Measurements from ENCODE around the gene DDIT4L. TPM values are rescaled to one million over a fixed set of nuclear protein-coding genes. Genes with fewer than 3 reads are reported as not detected.

Gene DDIT4L
- polyA plus RNA-seq (2013, experiment 1 of 2): 1.00 TPM
- polyA plus RNA-seq (2013, experiment 2 of 2): 1.2 TPM

- H4K5ac ChIP-seq (ENCODE audit: low read length): no peak within 1 kb of the TSS
- DNase-seq: peak; percentile 69
- H3K79me1 ChIP-seq (ENCODE audit: low read length): no peaks in the 10 kb centered on the region
- WGBS (ENCODE audit: extremely low coverage, insufficient coverage, low lambda C conversion rate): no CpG with 5 or more reads among the region's 51 CpGs
- H3K4me3 ChIP-seq (ENCODE audit: low read length): peak within 1 kb of the TSS; percentile 45
- H3K27me3 ChIP-seq (ENCODE audit: insufficient read depth, low read length, poor library complexity): no peaks in the 10 kb centered on the region
- H3K4me2 ChIP-seq (ENCODE audit: low read length): peak within 1 kb of the TSS; percentile 96
- H3K27ac ChIP-seq (ENCODE audit: low read depth, low read length): no peak within 1 kb of the TSS
- H2AK5ac ChIP-seq (ENCODE audit: low read length): no peak within 1 kb of the TSS
- H2BK5ac ChIP-seq (ENCODE audit: low read length): no peak within 1 kb of the TSS
- H3K4me1 ChIP-seq (ENCODE audit: control insufficient read depth, low read depth, low read length): peaks cover 2% of the 10 kb centered on the region
- H3K18ac ChIP-seq (ENCODE audit: low read length): no peak within 1 kb of the TSS
- no peak within 1 kb of the TSS for H4K8ac ChIP-seq (ENCODE audit: low read depth, low read length)
- H3K79me2 ChIP-seq (ENCODE audit: control insufficient read depth, insufficient read depth, low read length): no peaks in the 10 kb centered on the region
- no peak within 1 kb of the TSS for H2BK120ac ChIP-seq (ENCODE audit: low read depth, low read length)
- no peak within 1 kb of the TSS for H3K23ac ChIP-seq (ENCODE audit: low read length)
- H3K56ac ChIP-seq (ENCODE audit: low read length): peak within 1 kb of the TSS; percentile 66
- peak within 1 kb of the TSS; percentile 32 for H3K9ac ChIP-seq (ENCODE audit: low read length)
- H3K4ac ChIP-seq (ENCODE audit: low read depth, low read length): no peak within 1 kb of the TSS
- H3K36me3 ChIP-seq (ENCODE audit: control insufficient read depth, insufficient read depth, low read length): no peaks in the 10 kb centered on the region
- no peak within 1 kb of the TSS for H2BK15ac ChIP-seq (replicated peaks; ENCODE audit: low read depth)
Observed at GRCh38 chr4:100189820-100190642, at the start of gene DDIT4L. Gene DDIT4L, minus strand, starts transcription at chr4:100190468. Its CDS starts 485 bp downstream, at chr4:100189983.

GRCh38 chr4:100240008-100240407 lies 49.7 kb upstream of the DDIT4L start:
- no CpG with 5 or more reads among the region's 2 CpGs for WGBS (ENCODE audit: extremely low coverage, insufficient coverage, low lambda C conversion rate)
- no peak overlapping the region for H4K8ac ChIP-seq (ENCODE audit: low read depth, low read length)
- no peak overlapping the region for H2BK5ac ChIP-seq (ENCODE audit: low read length)
- no peak overlapping the region for H3K9ac ChIP-seq (ENCODE audit: low read length)
- H3K4me2 ChIP-seq (ENCODE audit: low read length): no peak overlapping the region
- no peak overlapping the region for H2BK120ac ChIP-seq (ENCODE audit: low read depth, low read length)
- no peak overlapping the region for H3K4ac ChIP-seq (ENCODE audit: low read depth, low read length)
- no peaks in the 10 kb centered on the region for H3K36me3 ChIP-seq (ENCODE audit: control insufficient read depth, insufficient read depth, low read length)
- H3K27me3 ChIP-seq (ENCODE audit: insufficient read depth, low read length, poor library complexity): no peaks in the 10 kb centered on the region
- H3K56ac ChIP-seq (ENCODE audit: low read length): no peak overlapping the region
- H3K79me2 ChIP-seq (ENCODE audit: control insufficient read depth, insufficient read depth, low read length): no peaks in the 10 kb centered on the region
- H4K5ac ChIP-seq (ENCODE audit: low read length): no peak overlapping the region
- no peak overlapping the region for H3K23ac ChIP-seq (ENCODE audit: low read length)
- H3K4me3 ChIP-seq (ENCODE audit: low read length): no peak overlapping the region
- no peak overlapping the region for H2BK15ac ChIP-seq (replicated peaks; ENCODE audit: low read depth)
- H2AK5ac ChIP-seq (ENCODE audit: low read length): no peak overlapping the region
- H3K79me1 ChIP-seq (ENCODE audit: low read length): no peaks in the 10 kb centered on the region
- no peak overlapping the region for H3K27ac ChIP-seq (ENCODE audit: low read depth, low read length)
- H3K4me1 ChIP-seq (ENCODE audit: control insufficient read depth, low read depth, low read length): no peaks in the 10 kb centered on the region
- DNase-seq: no peak
- no peak overlapping the region for H3K18ac ChIP-seq (ENCODE audit: low read length)

- Histone ChIP-seq H3K56ac (ENCODE audit: low read length) (no peak overlapping the region), H4K8ac (ENCODE audit: low read depth, low read length) (no peak overlapping the region), H3K79me1 (ENCODE audit: low read length) (no peaks in the 10 kb centered on the region), H3K4me1 (ENCODE audit: control insufficient read depth, low read depth, low read length) (no peaks in the 10 kb centered on the region), H3K4me3 (ENCODE audit: low read length) (no peak overlapping the region), H2AK5ac (ENCODE audit: low read length) (no peak overlapping the region), H3K18ac (ENCODE audit: low read length) (no peak overlapping the region), H3K79me2 (ENCODE audit: control insufficient read depth, insufficient read depth, low read length) (no peaks in the 10 kb centered on the region), H2BK15ac (replicated peaks; ENCODE audit: low read depth) (no peak overlapping the region), H3K4ac (ENCODE audit: low read depth, low read length) (no peak overlapping the region), H3K4me2 (ENCODE audit: low read length) (no peak overlapping the region), H3K27ac (ENCODE audit: low read depth, low read length) (no peak overlapping the region), H3K23ac (ENCODE audit: low read length) (no peak overlapping the region), H3K27me3 (ENCODE audit: insufficient read depth, low read length, poor library complexity) (no peaks in the 10 kb centered on the region), H4K5ac (ENCODE audit: low read length) (no peak overlapping the region), H3K9ac (ENCODE audit: low read length) (no peak overlapping the region), H3K36me3 (ENCODE audit: control insufficient read depth, insufficient read depth, low read length) (no peaks in the 10 kb centered on the region), H2BK120ac (ENCODE audit: low read depth, low read length) (no peak overlapping the region), H2BK5ac (ENCODE audit: low read length) (no peak overlapping the region)
- peak; percentile 38 for DNase-seq
Observed at GRCh38 chr4:100224721-100225120, 34.5 kb upstream of the DDIT4L start.

GRCh38 chr4:100224160-100224559 lies 33.9 kb upstream of the DDIT4L start:
- no peak overlapping the region for H3K18ac ChIP-seq (ENCODE audit: low read length)
- H3K27me3 ChIP-seq (ENCODE audit: insufficient read depth, low read length, poor library complexity): no peaks in the 10 kb centered on the region
- H2BK120ac ChIP-seq (ENCODE audit: low read depth, low read length): no peak overlapping the region
- H3K4me1 ChIP-seq (ENCODE audit: control insufficient read depth, low read depth, low read length): no peaks in the 10 kb centered on the region
- no peaks in the 10 kb centered on the region for H3K36me3 ChIP-seq (ENCODE audit: control insufficient read depth, insufficient read depth, low read length)
- no peaks in the 10 kb centered on the region for H3K79me1 ChIP-seq (ENCODE audit: low read length)
- no peak overlapping the region for H3K4me3 ChIP-seq (ENCODE audit: low read length)
- H3K27ac ChIP-seq (ENCODE audit: low read depth, low read length): no peak overlapping the region
- H3K79me2 ChIP-seq (ENCODE audit: control insufficient read depth, insufficient read depth, low read length): no peaks in the 10 kb centered on the region
- H3K23ac ChIP-seq (ENCODE audit: low read length): no peak overlapping the region
- H4K5ac ChIP-seq (ENCODE audit: low read length): no peak overlapping the region
- H2BK5ac ChIP-seq (ENCODE audit: low read length): no peak overlapping the region
- H3K4me2 ChIP-seq (ENCODE audit: low read length): no peak overlapping the region
- no peak overlapping the region for H2AK5ac ChIP-seq (ENCODE audit: low read length)
- H4K8ac ChIP-seq (ENCODE audit: low read depth, low read length): no peak overlapping the region
- no peak overlapping the region for H3K9ac ChIP-seq (ENCODE audit: low read length)
- H3K4ac ChIP-seq (ENCODE audit: low read depth, low read length): no peak overlapping the region
- no peak for DNase-seq
- H3K56ac ChIP-seq (ENCODE audit: low read length): no peak overlapping the region
- no peak overlapping the region for H2BK15ac ChIP-seq (replicated peaks; ENCODE audit: low read depth)

GRCh38 chr4:100208964-100209363 lies 18.7 kb upstream of the DDIT4L start:
- no peak overlapping the region for H2AK5ac ChIP-seq (ENCODE audit: low read length)
- no peak for DNase-seq
- H2BK15ac ChIP-seq (replicated peaks; ENCODE audit: low read depth): no peak overlapping the region
- no peak overlapping the region for H3K4me3 ChIP-seq (ENCODE audit: low read length)
- no peak overlapping the region for H3K4ac ChIP-seq (ENCODE audit: low read depth, low read length)
- no peak overlapping the region for H3K18ac ChIP-seq (ENCODE audit: low read length)
- no peaks in the 10 kb centered on the region for H3K4me1 ChIP-seq (ENCODE audit: control insufficient read depth, low read depth, low read length)
- no peaks in the 10 kb centered on the region for H3K79me2 ChIP-seq (ENCODE audit: control insufficient read depth, insufficient read depth, low read length)
- no peak overlapping the region for H4K5ac ChIP-seq (ENCODE audit: low read length)
- no peak overlapping the region for H3K27ac ChIP-seq (ENCODE audit: low read depth, low read length)
- no peak overlapping the region for H3K9ac ChIP-seq (ENCODE audit: low read length)
- no peak overlapping the region for H2BK120ac ChIP-seq (ENCODE audit: low read depth, low read length)
- H3K56ac ChIP-seq (ENCODE audit: low read length): no peak overlapping the region
- WGBS (ENCODE audit: extremely low coverage, insufficient coverage, low lambda C conversion rate): no CpG with 5 or more reads among the region's 1 CpG
- no peaks in the 10 kb centered on the region for H3K27me3 ChIP-seq (ENCODE audit: insufficient read depth, low read length, poor library complexity)
- H3K79me1 ChIP-seq (ENCODE audit: low read length): no peaks in the 10 kb centered on the region
- no peak overlapping the region for H4K8ac ChIP-seq (ENCODE audit: low read depth, low read length)
- H2BK5ac ChIP-seq (ENCODE audit: low read length): no peak overlapping the region
- no peaks in the 10 kb centered on the region for H3K36me3 ChIP-seq (ENCODE audit: control insufficient read depth, insufficient read depth, low read length)
- H3K23ac ChIP-seq (ENCODE audit: low read length): no peak overlapping the region
- no peak overlapping the region for H3K4me2 ChIP-seq (ENCODE audit: low read length)

- H3K18ac ChIP-seq (ENCODE audit: low read length): no peak overlapping the region
- H3K23ac ChIP-seq (ENCODE audit: low read length): no peak overlapping the region
- no peak overlapping the region for H3K27ac ChIP-seq (ENCODE audit: low read depth, low read length)
- H2BK120ac ChIP-seq (ENCODE audit: low read depth, low read length): no peak overlapping the region
- no peak overlapping the region for H3K4me2 ChIP-seq (ENCODE audit: low read length)
- no peak overlapping the region for H3K4ac ChIP-seq (ENCODE audit: low read depth, low read length)
- no peaks in the 10 kb centered on the region for H3K36me3 ChIP-seq (ENCODE audit: control insufficient read depth, insufficient read depth, low read length)
- WGBS (ENCODE audit: extremely low coverage, insufficient coverage, low lambda C conversion rate): no CpG with 5 or more reads among the region's 3 CpGs
- no peak overlapping the region for H2AK5ac ChIP-seq (ENCODE audit: low read length)
- no peak overlapping the region for H2BK5ac ChIP-seq (ENCODE audit: low read length)
- H3K4me1 ChIP-seq (ENCODE audit: control insufficient read depth, low read depth, low read length): no peaks in the 10 kb centered on the region
- H3K56ac ChIP-seq (ENCODE audit: low read length): no peak overlapping the region
- DNase-seq: no peak
- H3K4me3 ChIP-seq (ENCODE audit: low read length): no peak overlapping the region
- no peaks in the 10 kb centered on the region for H3K79me1 ChIP-seq (ENCODE audit: low read length)
- no peak overlapping the region for H3K9ac ChIP-seq (ENCODE audit: low read length)
- H3K27me3 ChIP-seq (ENCODE audit: insufficient read depth, low read length, poor library complexity): no peaks in the 10 kb centered on the region
- no peak overlapping the region for H4K8ac ChIP-seq (ENCODE audit: low read depth, low read length)
- no peak overlapping the region for H4K5ac ChIP-seq (ENCODE audit: low read length)
- no peak overlapping the region for H2BK15ac ChIP-seq (replicated peaks; ENCODE audit: low read depth)
- no peaks in the 10 kb centered on the region for H3K79me2 ChIP-seq (ENCODE audit: control insufficient read depth, insufficient read depth, low read length)
Observed at GRCh38 chr4:100208459-100208858, 18.2 kb upstream of the DDIT4L start.
